ENCODE measurements around the gene F13A1.

The F13A1 gene

DNA sequence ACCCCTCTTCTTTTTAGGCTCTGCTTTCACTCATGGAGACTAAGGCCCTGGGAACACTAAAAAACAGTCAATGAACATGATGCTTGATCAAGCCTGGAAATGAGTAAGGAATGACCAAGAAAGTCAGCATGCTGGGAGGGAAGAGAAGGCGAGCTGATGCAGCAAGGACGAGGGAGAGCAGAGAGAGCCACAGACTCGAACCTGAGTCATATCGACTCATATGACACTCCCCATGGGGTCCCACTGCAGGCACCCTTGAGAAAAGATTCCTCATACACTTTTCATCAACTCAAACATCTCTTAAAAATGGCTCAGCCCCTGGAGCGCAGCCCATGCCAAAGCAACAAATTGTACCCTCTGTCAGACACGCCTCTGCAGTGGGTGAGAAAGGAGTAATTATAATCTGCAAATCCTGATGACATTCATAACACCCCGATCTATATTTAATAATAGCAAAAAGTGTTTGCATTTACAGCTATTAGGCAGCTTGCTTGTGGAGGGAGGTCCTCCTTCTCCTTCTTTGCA, 127.2 kb downstream of the F13A1 start:
- DNase-seq (ENCODE audit: low read depth in 2 of 2): no peak

DNA sequence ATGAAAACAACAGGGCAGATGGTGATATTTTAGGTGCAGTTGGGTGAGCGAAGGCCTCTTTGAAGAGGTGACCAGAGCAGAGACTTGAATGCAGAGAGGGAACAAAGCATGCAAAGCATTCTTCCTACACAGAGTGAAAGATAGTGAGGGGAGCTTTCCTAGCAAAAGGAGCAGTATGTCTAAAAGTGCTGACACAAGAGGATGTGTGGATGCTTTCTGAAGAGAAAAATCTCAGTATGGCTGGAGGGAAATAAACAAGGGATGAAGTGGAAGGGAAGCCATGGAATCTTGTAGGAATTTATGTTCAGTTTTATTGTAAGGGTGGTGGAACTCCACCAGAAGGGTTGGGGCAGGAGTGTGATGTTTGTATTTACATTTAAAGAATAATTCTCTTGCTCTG, 128.6 kb downstream of the F13A1 start:
- no peak for DNase-seq (ENCODE audit: low read depth in 2 of 2)

DNA sequence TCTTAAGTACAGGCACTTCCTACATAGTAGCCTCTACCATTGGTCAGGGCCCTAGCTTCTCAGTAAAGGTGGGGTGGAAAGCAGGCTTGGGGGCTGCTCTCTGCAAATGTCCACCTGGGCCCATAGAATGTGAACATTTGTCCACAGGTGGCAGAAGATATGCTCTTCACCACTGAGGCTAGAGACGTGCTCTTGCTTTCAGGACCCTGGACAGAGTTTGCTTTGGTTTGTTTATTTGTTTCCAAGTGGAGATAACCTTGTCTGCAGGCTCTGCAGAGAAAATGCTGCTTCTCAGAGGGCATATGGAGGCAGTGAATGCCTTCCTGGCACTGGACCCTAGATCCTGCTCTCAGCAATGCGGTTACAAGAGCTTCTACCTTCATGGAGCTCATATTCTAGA, 129.0 kb downstream of the F13A1 start:
- no peak for DNase-seq (ENCODE audit: low read depth in 2 of 2)

DNA sequence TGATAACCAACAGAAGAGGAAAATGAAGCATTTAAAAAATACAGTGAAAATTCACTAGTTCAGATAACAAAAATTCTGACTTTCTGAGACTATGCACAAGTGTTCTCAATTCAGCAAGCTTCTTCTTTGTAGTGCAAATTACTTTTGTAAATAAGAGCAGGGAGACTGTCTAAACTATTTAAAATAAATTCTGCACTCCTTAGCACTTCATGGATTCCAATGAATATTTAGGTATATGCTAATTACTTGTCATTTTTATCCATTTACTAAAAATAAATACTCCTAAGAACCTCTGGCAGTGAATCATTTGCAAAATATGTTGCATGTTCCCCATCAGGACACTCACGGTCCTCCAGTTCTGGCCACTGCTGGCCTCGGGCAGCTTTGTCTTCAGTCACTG, 139.8 kb downstream of the F13A1 start:
- DNase-seq (ENCODE audit: low read depth in 2 of 2): no peak

DNA sequence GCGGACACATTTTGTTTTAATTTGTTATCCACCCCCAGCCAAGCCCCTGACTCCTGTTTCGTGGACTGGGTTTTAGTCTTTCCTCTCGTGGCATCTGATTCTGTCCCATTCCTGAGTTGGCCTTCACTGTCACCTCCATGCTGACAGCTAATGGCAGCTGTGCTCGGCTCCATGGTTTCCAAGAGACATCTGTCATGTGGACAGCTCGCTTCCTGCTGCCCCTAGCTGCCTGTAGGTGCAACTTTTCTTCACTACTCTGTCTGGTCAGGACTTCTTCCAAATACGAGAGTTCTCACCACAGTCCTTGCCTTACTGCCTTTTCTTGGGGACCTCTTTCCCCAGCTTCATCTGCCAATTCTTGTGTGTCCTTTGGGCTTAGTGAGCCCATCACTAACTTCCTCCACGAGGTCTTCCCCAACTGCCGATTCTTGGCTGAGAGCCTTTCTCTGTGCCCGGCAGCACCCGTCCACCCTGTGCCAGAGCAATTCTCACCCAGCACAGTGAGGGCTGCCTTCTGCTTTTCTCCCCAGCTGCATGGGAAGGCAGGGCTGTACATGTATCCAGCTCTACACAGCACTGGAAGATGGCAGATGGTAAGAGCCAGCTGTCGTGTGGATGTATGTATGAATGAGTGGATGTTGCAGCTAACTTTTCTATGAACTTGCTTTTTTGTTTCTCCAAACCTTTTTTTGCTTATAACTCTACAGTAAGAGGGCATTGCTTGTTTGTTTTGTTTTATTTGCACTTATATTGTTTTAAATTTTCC, 140.4 kb downstream of the F13A1 start:
- DNase-seq (ENCODE audit: low read depth in 2 of 2): no peak

DNA sequence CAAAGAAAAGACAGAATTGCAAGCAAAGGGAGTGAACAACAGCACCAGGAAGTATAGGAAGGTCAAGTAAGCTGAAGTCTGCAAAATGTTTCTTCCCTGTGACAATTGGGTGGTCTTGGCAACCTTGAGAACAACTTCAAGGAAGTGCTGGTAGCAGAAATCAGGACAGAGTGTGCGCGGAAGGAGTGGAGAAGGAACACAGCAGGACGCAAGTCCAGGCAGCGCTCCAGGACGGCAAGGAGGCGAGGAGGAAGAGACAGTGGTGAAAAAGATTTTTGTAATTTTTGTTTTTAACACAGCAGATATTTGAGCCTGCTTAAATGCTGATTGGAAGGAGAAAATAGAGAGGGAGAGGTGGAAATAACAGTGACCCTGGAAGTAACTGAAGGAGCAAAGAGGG, 141.7 kb downstream of the F13A1 start:
- no peak for DNase-seq (ENCODE audit: low read depth in 2 of 2)

DNA sequence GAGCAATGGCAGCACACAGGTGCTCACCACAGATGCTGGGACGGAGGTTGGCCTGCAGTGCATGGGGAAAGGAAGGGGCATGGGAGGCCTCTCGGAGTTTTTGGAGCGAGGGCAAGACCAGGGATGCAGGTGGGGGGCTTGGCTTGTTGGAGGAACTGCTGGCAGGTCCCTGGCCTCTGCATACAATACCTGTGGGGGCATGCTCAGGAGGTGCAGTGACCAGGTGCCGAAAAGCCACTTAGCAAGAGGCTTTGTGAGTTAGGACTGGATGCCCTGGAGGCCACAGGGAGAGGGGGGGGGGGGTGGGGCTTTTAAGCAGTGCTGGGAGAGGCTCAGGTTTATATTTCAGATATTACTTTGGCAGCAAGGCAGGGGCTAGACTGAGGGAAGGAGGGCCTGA, 142.7 kb downstream of the F13A1 start:
- DNase-seq (ENCODE audit: low read depth in 2 of 2): no peak

DNA sequence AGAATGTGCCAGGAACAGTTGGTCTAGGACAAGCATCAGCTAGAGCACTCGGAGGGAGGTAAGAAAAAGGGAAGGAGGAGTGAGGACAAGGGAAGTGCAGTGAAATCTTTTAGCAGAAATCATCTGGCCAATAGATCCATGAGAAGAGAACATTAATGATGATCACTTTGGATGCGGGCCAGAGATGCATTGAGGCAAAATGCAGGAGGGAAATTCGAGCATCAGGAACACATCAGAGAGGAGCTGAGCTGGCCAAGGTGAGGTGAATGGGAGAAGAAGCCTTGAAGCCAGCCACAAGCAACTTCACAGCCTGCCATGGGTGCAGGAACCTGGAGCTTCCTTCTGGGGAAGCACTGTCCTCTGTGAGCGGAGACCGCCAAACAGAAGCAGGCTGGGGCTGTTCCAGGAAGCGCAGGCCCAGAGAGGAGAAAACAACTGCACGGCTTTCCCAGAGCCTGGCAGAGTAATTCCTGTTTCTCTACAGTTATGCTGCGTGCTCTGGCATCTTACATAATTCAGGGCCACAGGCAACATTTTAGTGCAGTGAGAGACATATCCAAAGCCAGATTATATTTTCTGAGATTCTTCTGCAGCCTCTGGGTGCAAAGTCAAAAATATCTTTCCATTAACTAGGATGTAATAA, 143.8 kb downstream of the F13A1 start:
- no peak for DNase-seq (ENCODE audit: low read depth in 2 of 2)

DNA sequence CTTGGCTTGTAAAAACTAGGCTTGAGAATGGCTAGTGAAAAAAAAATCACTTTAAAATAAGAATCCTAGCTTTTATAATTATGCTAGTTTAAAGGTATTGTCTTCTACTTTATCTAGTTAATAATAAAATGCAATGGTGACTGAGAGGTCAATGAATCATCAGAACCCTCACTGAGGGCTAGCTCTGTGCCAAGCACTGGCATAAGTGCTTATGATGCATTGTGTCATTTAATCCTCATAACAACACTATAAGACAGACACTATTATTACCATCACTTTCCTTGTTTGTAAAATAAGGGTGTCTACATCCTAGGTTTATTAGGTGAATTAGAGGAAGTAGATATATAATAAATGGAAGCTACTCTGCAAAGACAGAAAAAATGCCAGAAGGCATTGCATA, 144.3 kb downstream of the F13A1 start:
- DNase-seq (ENCODE audit: low read depth in 2 of 2): no peak

DNA sequence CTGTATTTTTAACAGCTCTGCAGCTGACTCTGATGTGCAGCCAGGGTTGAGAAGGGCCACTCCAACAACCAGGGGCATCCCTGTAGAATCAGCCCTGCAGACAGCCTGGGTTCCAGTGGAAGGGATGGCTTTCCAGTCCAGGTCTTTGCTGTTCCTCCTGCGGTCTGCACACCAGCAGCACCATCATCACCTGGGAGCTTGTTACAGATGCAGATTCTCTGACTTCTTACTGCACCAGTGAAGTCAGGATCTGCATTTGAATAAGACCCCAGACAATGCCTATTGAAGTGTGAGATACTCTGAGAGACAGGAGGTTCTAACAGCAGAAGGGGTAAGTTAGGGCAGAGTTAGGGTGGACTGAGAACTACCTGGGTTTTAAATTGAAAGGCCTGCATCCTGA, 151.3 kb downstream of the F13A1 start:
- no peak for DNase-seq (ENCODE audit: low read depth in 2 of 2)

DNA sequence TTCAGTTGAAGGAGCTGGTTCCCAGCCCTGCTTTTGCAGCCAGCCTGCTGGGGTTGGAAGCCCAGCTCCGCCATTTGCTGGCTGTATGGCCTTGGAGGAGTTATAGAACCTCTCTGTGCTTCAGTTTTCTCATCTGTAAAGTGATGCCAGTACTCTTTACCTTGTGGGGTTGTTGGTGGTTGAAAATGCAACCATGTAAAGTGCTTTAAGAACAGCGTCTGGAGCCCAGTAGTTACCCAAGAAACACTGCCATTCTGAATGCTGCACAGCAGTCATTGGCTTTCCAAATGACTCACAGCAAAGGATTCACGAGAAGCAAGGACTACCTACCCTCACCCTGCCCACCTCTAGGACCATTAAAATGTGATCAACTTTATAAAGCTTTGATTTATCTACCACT, 154.4 kb downstream of the F13A1 start:
- DNase-seq (ENCODE audit: low read depth in 2 of 2): no peak

DNA sequence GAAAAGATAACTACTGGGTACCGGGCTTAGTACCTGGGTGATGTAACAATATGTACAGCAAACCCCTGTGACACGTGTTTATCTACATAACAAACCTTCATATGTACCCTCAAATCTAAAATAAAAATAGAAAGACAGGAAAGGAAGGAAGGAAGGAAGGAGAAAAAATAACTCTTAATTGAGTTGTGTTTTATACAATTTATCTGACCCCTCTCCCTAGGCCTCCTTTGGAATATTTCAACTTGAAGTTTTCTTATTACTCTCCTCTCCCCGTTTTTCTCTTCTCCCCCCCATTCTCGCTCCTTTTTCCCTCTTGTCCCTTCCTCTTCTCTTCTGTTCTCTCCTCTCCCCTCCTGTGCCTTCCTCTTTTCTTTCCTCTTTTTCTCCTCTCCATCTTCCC, 156.1 kb downstream of the F13A1 start:
- no peak for DNase-seq (ENCODE audit: low read depth in 2 of 2)

DNA sequence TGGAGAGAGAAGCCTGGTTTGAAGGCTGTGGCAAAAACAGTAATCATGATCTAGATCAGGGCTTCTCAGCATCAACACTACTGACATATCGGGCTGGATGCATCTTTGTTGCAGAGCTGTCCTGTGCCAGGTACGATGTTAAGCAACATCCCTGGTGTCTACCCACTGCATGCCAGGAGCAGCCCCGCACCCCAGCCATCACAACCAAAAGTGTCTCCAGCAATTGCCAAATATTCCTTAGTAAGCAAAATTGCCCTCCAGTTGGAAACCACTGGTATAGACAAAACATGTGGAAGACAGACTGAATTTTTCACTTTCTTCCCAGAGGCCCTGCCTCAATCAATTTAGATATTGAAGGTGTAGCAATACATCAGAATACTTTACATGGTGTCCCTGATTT, 166.1 kb downstream of the F13A1 start:
- DNase-seq (ENCODE audit: low read depth in 2 of 2): no peak

DNA sequence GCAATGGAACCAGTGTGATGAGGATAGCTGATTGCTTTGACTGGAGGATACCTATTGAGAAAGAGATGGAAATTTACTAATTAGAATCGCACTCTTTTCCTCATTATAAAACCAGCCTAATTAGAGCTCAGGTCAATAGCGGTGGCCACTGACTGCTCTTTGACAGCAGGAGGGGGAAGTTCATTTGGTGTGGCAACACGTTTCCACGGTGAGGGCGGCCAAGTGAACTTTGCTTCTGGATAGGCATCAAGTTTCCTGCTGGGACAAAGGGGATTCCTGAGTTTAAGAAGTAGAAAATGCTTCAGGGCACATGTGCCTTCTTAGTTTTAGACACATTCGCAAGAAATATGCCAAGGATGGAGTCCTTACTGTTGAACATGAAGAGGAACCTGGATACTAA, 168.4 kb downstream of the F13A1 start:
- DNase-seq (ENCODE audit: low read depth in 2 of 2): no peak

DNA sequence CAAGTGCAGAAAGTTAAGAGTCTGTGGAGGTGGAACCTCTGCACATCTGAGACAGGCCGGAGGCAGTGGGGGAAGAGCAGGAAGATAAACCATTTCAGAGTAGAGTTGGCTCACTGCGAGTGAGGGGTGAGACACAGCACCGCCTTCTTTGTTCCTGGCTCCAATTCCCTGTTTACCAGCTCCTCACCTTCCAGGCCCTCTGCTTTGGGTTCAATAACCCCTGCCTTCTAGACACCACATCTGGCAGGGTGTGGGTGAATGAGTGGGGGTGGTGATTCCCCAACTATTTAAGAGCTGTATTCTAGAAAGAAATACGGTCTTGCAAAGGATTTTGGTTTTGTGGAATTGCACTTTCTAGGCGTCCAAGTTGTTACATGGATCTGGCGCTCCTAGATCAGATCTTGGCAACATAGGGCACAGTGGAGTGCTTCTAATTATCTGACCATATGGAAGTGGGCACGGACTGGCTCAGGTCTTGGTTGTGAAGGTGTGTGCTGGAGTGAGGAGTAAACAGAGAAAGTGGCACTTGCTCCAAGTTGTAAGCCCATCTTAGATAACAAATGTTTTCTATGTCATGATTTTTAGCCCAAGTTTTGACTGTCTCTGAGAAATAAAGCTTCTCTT, 172.2 kb downstream of the F13A1 start:
- DNase-seq (ENCODE audit: low read depth in 2 of 2): no peak

DNA sequence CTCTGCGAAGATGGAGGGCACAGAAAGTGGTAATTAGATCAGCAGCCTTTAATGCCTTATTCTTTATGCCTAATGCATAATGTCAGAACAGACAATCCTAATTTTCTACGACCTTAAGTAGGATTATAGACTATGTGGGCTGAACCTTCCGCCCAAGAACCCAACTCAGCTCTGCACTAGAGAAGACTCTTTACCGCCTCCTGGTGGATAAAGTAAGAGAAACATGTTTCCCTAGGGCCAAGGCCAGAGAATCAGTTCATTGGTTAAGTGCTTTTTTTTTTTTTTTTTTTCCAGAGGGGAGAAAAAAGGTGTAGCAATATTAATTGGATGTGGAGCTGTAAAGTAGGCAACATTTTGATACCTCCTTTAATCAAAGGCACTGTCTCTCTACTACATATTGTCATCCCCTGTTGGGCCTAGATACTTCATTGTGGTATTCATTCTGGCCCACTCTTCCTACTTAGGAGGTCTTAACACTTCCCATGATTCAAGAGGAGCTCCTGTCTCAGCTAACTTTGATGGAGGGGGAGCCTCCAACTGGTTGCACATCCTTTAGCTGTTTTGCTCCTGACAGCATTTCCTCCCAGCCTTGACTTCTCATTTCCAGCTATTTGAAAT, 188.9 kb downstream of the F13A1 start:
- no peak for DNase-seq (ENCODE audit: low read depth in 2 of 2)

DNA sequence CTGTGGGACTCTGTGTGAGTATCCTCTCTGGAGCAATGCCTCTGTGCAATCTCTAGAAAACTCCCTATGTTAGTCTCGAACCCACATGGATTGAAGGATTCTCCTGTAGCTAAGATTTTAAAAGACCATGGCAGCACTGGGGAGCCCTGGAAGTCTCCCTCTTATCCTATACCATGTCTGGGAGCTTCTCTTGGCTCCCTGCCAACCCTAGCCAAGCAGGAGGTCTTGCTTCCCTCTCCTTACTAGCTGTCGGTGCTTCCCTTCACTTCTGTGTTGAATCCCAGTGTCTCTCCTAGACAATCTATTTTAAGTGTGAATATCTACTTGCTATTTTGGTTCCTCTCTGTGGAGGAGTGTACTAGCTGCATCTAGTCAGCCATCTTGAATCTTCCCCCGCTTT, 195.0 kb downstream of the F13A1 start:
- DNase-seq (ENCODE audit: low read depth in 2 of 2): no peak

DNA sequence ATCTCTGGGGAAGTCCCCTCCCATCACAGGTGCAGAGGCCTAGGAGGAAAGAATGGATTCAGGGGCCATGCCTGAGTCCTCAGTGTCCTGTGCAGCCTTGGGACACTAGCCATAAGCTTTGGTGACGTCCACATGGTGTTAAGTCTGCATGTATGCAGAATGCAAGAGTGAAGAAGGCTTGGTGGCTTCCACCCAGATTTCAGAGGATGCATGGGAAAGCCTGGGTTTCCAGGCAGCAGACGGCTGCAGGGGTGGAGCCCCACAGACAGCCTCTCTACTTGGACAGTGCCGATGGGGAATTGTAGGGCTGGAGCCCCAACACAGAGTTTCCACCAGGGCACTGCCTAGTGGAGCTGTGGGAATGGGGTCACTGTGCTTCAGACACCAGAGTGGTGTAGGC, 196.7 kb downstream of the F13A1 start:
- DNase-seq (ENCODE audit: low read depth in 2 of 2): no peak

DNA sequence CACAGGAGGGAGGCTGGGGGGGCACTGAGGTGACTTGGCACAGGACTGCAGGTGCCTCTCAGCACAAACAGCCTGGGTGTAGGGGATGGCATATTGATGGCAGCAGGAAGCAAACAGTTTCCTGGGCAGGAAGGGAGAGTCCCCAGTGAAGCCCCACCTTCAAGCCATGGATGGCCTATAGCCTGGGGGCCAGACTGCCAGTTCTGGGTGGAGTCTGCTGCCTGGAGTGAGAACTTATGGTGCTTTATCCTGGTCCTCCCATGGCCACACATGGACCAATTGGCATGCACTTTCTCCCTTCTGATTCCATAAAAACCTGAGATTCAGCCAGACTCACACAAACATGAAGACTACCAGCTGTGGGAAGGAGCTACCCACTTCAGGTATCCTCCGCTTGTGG, 198.5 kb downstream of the F13A1 start:
- DNase-seq (ENCODE audit: low read depth in 2 of 2): no peak

DNA sequence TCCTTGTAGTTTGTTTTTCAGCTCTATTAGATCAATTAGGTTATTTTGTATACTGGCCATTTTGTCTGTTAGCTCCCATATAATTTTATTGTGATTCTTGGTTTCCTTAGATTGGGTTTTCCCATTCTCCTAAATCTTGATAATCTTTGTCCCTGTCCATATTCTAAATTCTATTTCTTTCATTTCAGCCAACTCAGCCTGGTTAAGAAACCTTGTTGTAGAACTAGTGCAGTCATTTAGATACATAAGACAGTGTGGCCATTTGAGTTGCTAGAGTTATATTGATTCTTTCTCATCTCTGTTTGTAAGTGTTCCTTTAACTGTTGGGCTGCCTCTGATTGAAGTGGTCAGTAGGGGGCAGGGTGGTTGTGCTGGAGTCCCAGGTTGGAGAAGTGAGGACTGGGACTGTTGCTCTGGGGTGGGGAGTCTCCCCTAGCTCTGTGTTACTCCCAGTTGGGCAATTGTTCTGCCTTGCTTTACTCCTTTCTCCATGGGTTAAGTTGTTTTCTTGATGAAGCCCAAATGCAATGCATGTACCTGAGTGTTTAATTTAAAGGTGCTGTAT, 214.9 kb downstream of the F13A1 start:
- DNase-seq (ENCODE audit: low read depth in 2 of 2): no peak
